ENCODE results near the gene WDR88. TPM values are rescaled to one million over a fixed set of nuclear protein-coding genes. Genes with fewer than 3 reads are reported as not detected.

Gene WDR88
- total and polyA plus RNA-seq, 2 of the 13 experiments (the other 11 are each of a cell fraction or from before 2014, with no cell fraction given), result not detected

DNA sequence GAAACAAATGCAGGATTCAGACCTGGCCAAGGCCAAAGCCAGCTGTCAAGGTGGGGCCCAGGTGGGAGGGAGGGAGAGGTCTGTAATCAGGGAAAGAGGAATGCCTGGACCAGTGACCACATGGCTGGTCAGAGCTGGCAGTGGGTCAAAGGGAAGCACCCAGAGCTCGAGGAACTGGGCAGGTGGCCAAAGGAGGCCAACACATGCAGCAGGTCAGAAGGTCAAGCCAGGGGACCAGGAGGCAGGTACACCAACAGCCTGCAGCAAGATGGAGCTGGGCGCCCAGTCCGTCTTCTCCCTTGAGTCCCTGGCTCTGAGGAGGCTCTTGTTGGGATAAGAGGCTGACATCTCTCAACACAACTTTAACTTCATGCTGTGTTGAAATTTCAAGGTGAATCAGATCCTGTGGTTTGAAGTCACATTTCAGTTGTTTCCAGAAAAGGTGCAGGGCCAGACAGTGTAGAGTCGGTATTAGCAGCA, 33.8 kb upstream of the WDR88 start (continued):
- TF ChIP-seq ZNF703 (CRISPR knock-in tag; IDR thresholded peaks at IDR 0.05; ENCODE audit: borderline replicate concordance) (no peak), TAF15 (IDR thresholded peaks at IDR 0.05; ENCODE audit: low read depth, low read length, poor library complexity, severe bottlenecking) (no peak), ZNF607 (CRISPR knock-in tag; IDR thresholded peaks at IDR 0.05; ENCODE audit: borderline replicate concordance) (no peak), ZNF24 (IDR thresholded peaks at IDR 0.05) (no peak), HNRNPLL (IDR thresholded peaks at IDR 0.05; ENCODE audit: low read depth, low read length, poor library complexity, severe bottlenecking) (no peak), SRSF1 (optimal IDR thresholded peaks at IDR 0.05; ENCODE audit: low read depth, low read length) (no peak), RXRB (CRISPR knock-in tag; IDR thresholded peaks at IDR 0.05; ENCODE audit: borderline replicate concordance) (peak; percentile 98), RBFOX2 (IDR thresholded peaks at IDR 0.05; ENCODE audit: low read depth, low read length) (no peak), ARID2 (CRISPR knock-in tag; IDR thresholded peaks at IDR 0.05; ENCODE audit: borderline replicate concordance) (no peak), MED13 (CRISPR knock-in tag; IDR thresholded peaks at IDR 0.05) (no peak), YEATS4 (CRISPR knock-in tag; IDR thresholded peaks at IDR 0.05; ENCODE audit: borderline replicate concordance) (no peak), NR2F6 (IDR thresholded peaks at IDR 0.05) (peak; percentile 95), NR2F6 (CRISPR knock-in tag; IDR thresholded peaks at IDR 0.05) (peak; percentile 99), SIN3A (IDR thresholded peaks at IDR 0.05; ENCODE audit: borderline replicate concordance, low read depth, low read length) (peak; percentile 52; the same call in 1 of the 2 replicates), TCF7L2 (IDR thresholded peaks at IDR 0.05; ENCODE audit: low read depth, low read length) (no peak), DRAP1 (CRISPR knock-in tag; IDR thresholded peaks at IDR 0.05) (no peak), MTF2 (CRISPR knock-in tag; IDR thresholded peaks at IDR 0.05; ENCODE audit: borderline replicate concordance) (no peak), ZNF597 (CRISPR knock-in tag; IDR thresholded peaks at IDR 0.05) (no peak), ZNF572 (CRISPR knock-in tag; IDR thresholded peaks at IDR 0.05) (no peak), ZMAT3 (CRISPR knock-in tag; conservative IDR thresholded peaks at IDR 0.05) (no peak), DPF2 (CRISPR knock-in tag; IDR thresholded peaks at IDR 0.05; ENCODE audit: borderline replicate concordance, low read depth) (no peak), TBX3 (IDR thresholded peaks at IDR 0.05; ENCODE audit: borderline replicate concordance) (no peak), ZNF382 (CRISPR knock-in tag; IDR thresholded peaks at IDR 0.05; ENCODE audit: borderline replicate concordance) (no peak), ZNF451 (CRISPR knock-in tag; IDR thresholded peaks at IDR 0.05) (no peak), TP53 (CRISPR knock-in tag; conservative IDR thresholded peaks at IDR 0.05) (no peak), ZSCAN31 (CRISPR knock-in tag; IDR thresholded peaks at IDR 0.05; ENCODE audit: low read depth) (no peak), ZNF256 (CRISPR knock-in tag; conservative IDR thresholded peaks at IDR 0.05) (no peak), RFXAP (CRISPR knock-in tag; IDR thresholded peaks at IDR 0.05; ENCODE audit: borderline replicate concordance) (no peak)
- TF ChIP-seq, protein P1, sequence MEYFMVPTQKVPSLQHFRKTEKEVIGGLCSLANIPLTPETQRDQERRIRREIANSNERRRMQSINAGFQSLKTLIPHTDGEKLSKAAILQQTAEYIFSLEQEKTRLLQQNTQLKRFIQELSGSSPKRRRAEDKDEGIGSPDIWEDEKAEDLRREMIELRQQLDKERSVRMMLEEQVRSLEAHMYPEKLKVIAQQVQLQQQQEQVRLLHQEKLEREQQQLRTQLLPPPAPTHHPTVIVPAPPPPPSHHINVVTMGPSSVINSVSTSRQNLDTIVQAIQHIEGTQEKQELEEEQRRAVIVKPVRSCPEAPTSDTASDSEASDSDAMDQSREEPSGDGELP (IDR thresholded peaks at IDR 0.05; ENCODE audit: borderline replicate concordance, low read depth), result peak; percentile 92
- TF ChIP-seq, protein P2, sequence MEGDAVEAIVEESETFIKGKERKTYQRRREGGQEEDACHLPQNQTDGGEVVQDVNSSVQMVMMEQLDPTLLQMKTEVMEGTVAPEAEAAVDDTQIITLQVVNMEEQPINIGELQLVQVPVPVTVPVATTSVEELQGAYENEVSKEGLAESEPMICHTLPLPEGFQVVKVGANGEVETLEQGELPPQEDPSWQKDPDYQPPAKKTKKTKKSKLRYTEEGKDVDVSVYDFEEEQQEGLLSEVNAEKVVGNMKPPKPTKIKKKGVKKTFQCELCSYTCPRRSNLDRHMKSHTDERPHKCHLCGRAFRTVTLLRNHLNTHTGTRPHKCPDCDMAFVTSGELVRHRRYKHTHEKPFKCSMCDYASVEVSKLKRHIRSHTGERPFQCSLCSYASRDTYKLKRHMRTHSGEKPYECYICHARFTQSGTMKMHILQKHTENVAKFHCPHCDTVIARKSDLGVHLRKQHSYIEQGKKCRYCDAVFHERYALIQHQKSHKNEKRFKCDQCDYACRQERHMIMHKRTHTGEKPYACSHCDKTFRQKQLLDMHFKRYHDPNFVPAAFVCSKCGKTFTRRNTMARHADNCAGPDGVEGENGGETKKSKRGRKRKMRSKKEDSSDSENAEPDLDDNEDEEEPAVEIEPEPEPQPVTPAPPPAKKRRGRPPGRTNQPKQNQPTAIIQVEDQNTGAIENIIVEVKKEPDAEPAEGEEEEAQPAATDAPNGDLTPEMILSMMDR (CRISPR knock-in tag; IDR thresholded peaks at IDR 0.05), result no peak
